Astrocyte of the cerebellum (primary cell): Measurements from ENCODE around the gene CBX8.

ENCODE experiments used
- DNase-seq: peaks from one replicate; pipeline ENCODE4 v3.0.0-alpha.2; 2011; ENCODE audit warnings: low read depth
- H3K4me3 ChIP-seq: 2 replicates; pipeline ENCODE4 v1.5.1; 2011; ENCODE audit warnings: mild to moderate bottlenecking, low read depth, low read length, moderate library complexity
- in situ Hi-C: cut with HindIII; loops from 2 replicates; pipeline ENCODE4 v1.10.0; 2017; ENCODE audit warnings: low sequenced_read_pairs
- TF ChIP-seq, protein P1 (sequence below): IDR thresholded peaks from 2 replicates; pipeline ENCODE4 v1.5.1; 2012; ENCODE audit warnings: low read length, low read depth, moderate library complexity, mild to moderate bottlenecking; ENCODE audit errors: missing control alignments

The CBX8 gene

GRCh38 chr17:79806446-79806760 is 9.5 kb upstream of the CBX8 start:
- in situ Hi-C loops: loop anchor here (5.0 kb wide), 1 partner anchor 86 kb away; no protein-coding TSS in a partner anchor
- TF ChIP-seq, protein P1, sequence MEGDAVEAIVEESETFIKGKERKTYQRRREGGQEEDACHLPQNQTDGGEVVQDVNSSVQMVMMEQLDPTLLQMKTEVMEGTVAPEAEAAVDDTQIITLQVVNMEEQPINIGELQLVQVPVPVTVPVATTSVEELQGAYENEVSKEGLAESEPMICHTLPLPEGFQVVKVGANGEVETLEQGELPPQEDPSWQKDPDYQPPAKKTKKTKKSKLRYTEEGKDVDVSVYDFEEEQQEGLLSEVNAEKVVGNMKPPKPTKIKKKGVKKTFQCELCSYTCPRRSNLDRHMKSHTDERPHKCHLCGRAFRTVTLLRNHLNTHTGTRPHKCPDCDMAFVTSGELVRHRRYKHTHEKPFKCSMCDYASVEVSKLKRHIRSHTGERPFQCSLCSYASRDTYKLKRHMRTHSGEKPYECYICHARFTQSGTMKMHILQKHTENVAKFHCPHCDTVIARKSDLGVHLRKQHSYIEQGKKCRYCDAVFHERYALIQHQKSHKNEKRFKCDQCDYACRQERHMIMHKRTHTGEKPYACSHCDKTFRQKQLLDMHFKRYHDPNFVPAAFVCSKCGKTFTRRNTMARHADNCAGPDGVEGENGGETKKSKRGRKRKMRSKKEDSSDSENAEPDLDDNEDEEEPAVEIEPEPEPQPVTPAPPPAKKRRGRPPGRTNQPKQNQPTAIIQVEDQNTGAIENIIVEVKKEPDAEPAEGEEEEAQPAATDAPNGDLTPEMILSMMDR: no peak
- no peak overlapping the region for H3K4me3 ChIP-seq
- DNase-seq: no peak

- DNase-seq: no peak
- in situ Hi-C loops: loop anchor here (5.0 kb wide), 1 partner anchor 87 kb away; no protein-coding TSS in a partner anchor
- TF ChIP-seq, protein P1: no peak
- H3K4me3 ChIP-seq: no peak overlapping the region
These were observed 8.2 kb upstream of the CBX8 start for GRCh38 chr17:79804856-79805696.

- in situ Hi-C loops: no loop called here
- DNase-seq: no peak
- H3K4me3 ChIP-seq: no peak overlapping the region
- TF ChIP-seq, protein P1: no peak
These were observed 7.3 kb upstream of the CBX8 start for GRCh38 chr17:79803997-79804855.

DNA sequence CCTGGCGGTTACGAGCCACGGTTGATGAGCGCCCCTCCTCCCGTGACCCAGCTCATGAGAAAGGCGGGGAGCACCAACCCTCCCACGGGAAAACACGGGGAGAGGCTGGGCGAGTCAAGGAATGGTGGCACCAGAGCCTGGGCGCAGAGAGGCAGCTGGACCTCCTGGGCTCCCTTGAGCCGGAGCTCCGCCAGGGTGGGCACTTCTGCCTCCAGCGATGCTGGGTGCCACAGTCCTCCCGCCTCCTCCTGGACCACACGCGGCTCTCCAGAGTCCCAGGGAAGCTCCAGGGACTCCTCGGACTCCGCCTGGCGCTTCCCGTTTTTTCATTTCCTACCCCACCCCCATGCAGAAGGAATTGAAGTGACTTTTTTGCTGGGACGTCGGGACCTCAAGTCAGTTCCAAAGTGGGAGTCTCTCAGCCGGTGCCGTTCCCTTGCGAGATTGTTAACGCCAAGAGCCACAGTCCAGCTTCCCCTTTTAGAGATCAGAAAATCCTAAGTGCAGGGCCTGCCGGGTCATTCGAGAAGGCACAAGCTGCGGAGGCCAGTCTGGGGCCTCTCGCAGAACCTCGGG is 6.6 kb upstream of the CBX8 start:
- no peak for DNase-seq
- in situ Hi-C loops: no loop called here
- TF ChIP-seq, protein P1: no peak
- no peak overlapping the region for H3K4me3 ChIP-seq

GRCh38 chr17:79802736-79803420 is 6.0 kb upstream of the CBX8 start:
- no peak for DNase-seq
- in situ Hi-C loops: no loop called here
- TF ChIP-seq, protein P1: no peak

GRCh38 chr17:79802039-79802735 is 5.3 kb upstream of the CBX8 start:
- TF ChIP-seq, protein P1: no peak
- H3K4me3 ChIP-seq: no peak overlapping the region
- DNase-seq: no peak
- in situ Hi-C loops: no loop called here

More at GRCh38 chr17:79802736-79803420, 6.0 kb upstream of the CBX8 start:
- no peak overlapping the region for H3K4me3 ChIP-seq
